H1 (cell line): ENCODE measurements around the gene FOXN3. TPM values are rescaled to one million over a fixed set of nuclear protein-coding genes. Genes with fewer than 3 reads are reported as not detected.

Experiments
- CBX8 ChIP-seq: fragments of 300-800, 300-1000 bp; sonication (generic); IDR thresholded peaks from 2 replicates; pipeline ENCODE4 v1.7.1; 2016; ENCODE audit warnings: low read depth, low read length, borderline replicate concordance
- EP300 ChIP-seq, 2 experiments: IDR thresholded peaks; 1 replicate in 1 of 2; 2 replicates in 1 of 2; pipeline ENCODE4 v1.6.1; 2011 to 2012; ENCODE audit warnings: low read depth in 2 of 2, low read length in 2 of 2, mild to moderate bottlenecking in 2 of 2, borderline replicate concordance in 1 of 2, inconsistent platforms in 1 of 2, moderate library complexity in 1 of 2
- SIN3A ChIP-seq, 2 experiments: IDR thresholded peaks in 1 of 2; conservative IDR thresholded peaks in 1 of 2; 2 replicates each; pipeline ENCODE4 v1.6.1; 2011 to 2012; ENCODE audit warnings: low read length in 2 of 2, improper control_type of control experiment in 1 of 2, low read depth in 1 of 2, mild to moderate bottlenecking in 1 of 2
- polyA plus RNA-seq, 7 experiments: library from polyadenylated mRNA; depleted of rRNA in 3 of 7; stranded (reverse) in 5 of 7; unstranded in 2 of 7; fragments of >200 nt in 5 of 7; fragments of 200-250 nt in 2 of 7; gene quantifications; 1 replicate in 5 of 7; 2 replicates in 1 of 7; 4 replicates in 1 of 7; pipeline versions ENCODE4 v1.2.1 to v1.2.3, GENCODE V29; 2011 to 2013; ENCODE audit warnings: missing spikeins in 2 of 7, mixed read lengths in 2 of 7
- total RNA-seq: library from RNA; stranded (reverse); fragmentation: NEBNext Ultra II Directional; extraction: Animal tissue kit (Norgen Biotek cat#: 25700); gene quantifications from 2 replicates; pipeline ENCODE4 v1.2.1, GENCODE V29; 2021

FOXN3 gene
- total and polyA plus RNA-seq, 2 of the 8 experiments (the other 6 are each of a cell fraction or from before 2014, with no cell fraction given), result 52.6 to 178 TPM

DNA sequence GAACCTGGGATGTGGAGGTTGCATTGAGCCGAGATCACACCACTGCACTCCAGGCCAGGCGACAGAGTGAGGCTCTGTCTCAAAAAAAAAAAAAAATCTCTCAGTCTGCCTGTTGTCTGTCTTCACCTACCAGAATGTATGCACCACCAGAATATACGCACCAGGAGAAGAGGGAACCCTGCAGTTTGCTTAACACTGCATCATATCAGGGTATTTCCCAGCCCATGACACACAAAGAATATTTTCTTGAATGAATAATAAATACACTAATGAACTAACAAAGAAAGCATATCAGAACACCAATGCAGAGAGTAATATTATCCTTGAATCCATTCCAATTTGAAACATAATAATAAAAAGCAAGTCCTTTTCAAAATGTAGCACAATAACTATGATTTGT, 44.2 kb upstream of the FOXN3 start (continued):
- TF ChIP-seq SIN3A (conservative IDR thresholded peaks at IDR 0.05 in 1 of 2, IDR thresholded peaks at IDR 0.05 in 1 of 2; ENCODE audit: low read depth in 1 of 2, low read length in 2 of 2) (no peak), EP300 (IDR thresholded peaks at IDR 0.05; ENCODE audit: borderline replicate concordance in 1 of 2, low read depth in 2 of 2, low read length in 2 of 2) (no peak), CBX8 (no peak)
- TF ChIP-seq, all 59 proteins: peak for 0
